Dedifferentiated amniotic fluid mesenchymal stem cell (primary cell): ENCODE measurements around the gene OR8S1.
"Not testable (repeated sequence)": the region's sequence is repeated elsewhere in the genome, so short reads cannot be mapped to it uniquely, and the experiment has no call there.

Experiments used
- DNase-seq: peaks from one replicate; pipeline ENCODE4 v3.0.0-alpha.2; 2016; ENCODE audit errors: extremely low spot score

The OR8S1 gene

GRCh38 chr12:48525332-48525731 is at the start of gene OR8S1:
OR8S1 (plus strand) TSS chr12:48525632; CDS start chr12:48525632, 0 bp downstream.
- no peak for DNase-seq

GRCh38 chr12:48482198-48482597 is 43.2 kb upstream of the OR8S1 start, which contains the start of gene C12orf54:
C12orf54 (plus strand) TSS chr12:48482498; CDS start chr12:48483297, 799 bp downstream.
- DNase-seq = no peak

- no peak for DNase-seq
Measured at GRCh38 chr12:48482930-48483329, 42.5 kb upstream of the OR8S1 start.

GRCh38 chr12:48486261-48486660 is 39.2 kb upstream of the OR8S1 start:
- DNase-seq = no peak

GRCh38 chr12:48486679-48487078 is 38.8 kb upstream of the OR8S1 start:
- no peak for DNase-seq

- no peak for DNase-seq
Measured at GRCh38 chr12:48489012-48489411, 36.4 kb upstream of the OR8S1 start.

GRCh38 chr12:48489456-48489855 is 36.0 kb upstream of the OR8S1 start:
- not testable (repeated sequence) for DNase-seq

- not testable (repeated sequence) for DNase-seq
Measured at GRCh38 chr12:48500281-48500680, 25.2 kb upstream of the OR8S1 start.

GRCh38 chr12:48506836-48507235 is 18.6 kb upstream of the OR8S1 start:
- not testable (repeated sequence) for DNase-seq

- no peak for DNase-seq
Measured at GRCh38 chr12:48508987-48509386, 16.4 kb upstream of the OR8S1 start.

GRCh38 chr12:48510111-48510510 is 15.3 kb upstream of the OR8S1 start:
- DNase-seq = no peak

GRCh38 chr12:48512855-48513254 is 12.6 kb upstream of the OR8S1 start:
- DNase-seq = no peak

- DNase-seq = no peak
Measured at GRCh38 chr12:48514728-48515127, 10.7 kb upstream of the OR8S1 start.

GRCh38 chr12:48520381-48520780 is 5.1 kb upstream of the OR8S1 start:
- not testable (repeated sequence) for DNase-seq

GRCh38 chr12:48527891-48528670 is 2.6 kb downstream of the OR8S1 start:
- DNase-seq = no peak

- DNase-seq = no peak
Measured at GRCh38 chr12:48532601-48533000, 7.2 kb downstream of the OR8S1 start.

GRCh38 chr12:48536602-48537001 is 11.2 kb downstream of the OR8S1 start:
- DNase-seq = no peak

GRCh38 chr12:48542300-48542928 is 17.0 kb downstream of the OR8S1 start:
- DNase-seq = no peak

GRCh38 chr12:48545833-48546469 is 20.5 kb downstream of the OR8S1 start:
- no peak for DNase-seq

- not testable (repeated sequence) for DNase-seq
Measured at GRCh38 chr12:48547012-48547411, 21.6 kb downstream of the OR8S1 start.

- DNase-seq = not testable (repeated sequence)
Measured at GRCh38 chr12:48551636-48552035, 26.2 kb downstream of the OR8S1 start.

- not testable (repeated sequence) for DNase-seq
Measured at GRCh38 chr12:48553666-48554343, 28.4 kb downstream of the OR8S1 start.
